Activated CD4-positive, alpha-beta T cell treated with anti-CD3 and anti-CD28 coated beads, Interleukin-2, amount 50 U/mL, for 1 hour (primary cell): ENCODE measurements around the gene RARG.

ENCODE experiments used
- DNase-seq: peaks from one replicate; pipeline ENCODE4 v3.0.0-alpha.2; 2020

RARG gene

DNA sequence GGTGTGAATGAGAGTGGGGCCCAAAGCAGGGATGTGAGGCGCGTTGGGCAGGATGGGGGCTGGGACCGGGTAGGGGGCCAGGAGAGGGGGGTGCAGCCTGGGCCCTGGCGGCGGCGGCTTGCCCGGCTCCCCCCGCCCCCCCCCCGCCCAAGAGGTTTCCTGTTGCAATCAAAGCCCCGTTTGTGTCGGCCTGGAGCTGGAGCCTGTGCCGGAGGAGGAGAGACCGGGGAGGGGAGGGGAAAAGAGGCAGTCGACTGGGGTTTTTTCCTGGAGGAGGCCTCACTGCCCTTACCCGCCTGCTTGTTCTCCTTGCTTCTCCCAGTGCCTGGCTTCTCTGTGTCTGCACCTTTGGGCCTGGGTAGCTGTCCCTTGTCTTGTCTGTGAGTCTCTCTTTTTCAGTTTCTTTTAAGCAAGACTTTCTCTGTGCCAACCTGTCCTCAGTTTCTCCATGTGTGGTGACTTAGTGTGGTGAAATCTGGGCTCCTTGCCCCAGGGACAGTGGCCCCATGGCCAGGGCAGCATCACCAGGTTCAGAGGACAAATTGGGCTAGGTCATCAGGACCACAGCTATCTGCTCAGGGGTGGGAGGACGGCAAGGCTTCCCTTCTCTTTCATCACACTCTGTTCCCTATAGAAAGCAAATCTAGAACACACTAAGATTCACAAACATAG lies 8.5 kb downstream of the RARG start:
- DNase-seq, result no peak

DNA sequence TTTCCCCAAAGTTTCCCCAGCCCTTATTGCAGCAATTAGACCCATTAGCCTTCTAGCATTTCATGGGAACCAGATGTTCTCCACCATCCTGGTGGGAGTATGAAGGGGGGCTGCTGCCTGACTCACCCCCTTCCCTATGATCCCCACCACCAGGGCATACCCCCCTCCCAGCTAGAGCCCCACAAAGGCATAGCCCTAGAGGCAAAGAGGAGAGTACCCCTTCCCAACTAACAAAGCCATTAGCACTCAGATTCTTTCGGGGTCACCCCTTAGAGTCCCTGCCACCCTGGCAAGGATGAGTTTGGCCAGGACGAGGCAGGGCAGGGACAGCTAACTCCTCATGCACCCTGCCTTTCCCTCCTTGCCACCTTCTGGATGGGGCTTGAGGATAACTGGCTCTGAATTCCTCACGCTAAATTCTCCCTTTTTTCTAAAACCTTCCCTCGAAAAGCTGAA lies 9.2 kb downstream of the RARG start:
- DNase-seq, result no peak

DNA sequence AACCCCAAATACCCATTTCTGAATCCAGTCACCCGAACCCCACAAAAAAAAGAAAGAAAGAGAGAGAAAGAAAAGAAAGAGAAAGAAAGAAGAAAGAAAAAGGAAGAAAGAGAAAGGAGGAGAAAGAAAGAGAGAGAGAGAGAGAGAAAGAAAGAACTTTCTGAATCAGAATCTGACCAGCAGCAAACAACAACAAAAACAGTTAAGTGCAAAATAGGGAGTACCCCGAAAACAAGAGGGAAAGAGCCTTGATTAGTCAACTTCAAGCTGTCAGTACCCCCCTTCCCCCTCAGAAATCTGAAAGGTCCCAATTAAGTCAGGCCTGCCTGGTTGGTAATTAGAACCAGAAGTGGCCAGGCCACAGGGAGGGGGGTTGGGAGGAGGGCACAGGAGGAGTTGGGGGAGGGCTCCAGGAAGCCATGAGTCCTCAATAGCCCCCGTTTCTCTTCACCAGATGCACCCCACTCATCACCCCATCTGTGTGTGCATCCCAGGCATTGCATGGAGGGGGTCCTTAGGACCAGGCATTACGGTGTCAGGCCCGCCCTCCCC lies 9.8 kb downstream of the RARG start:
- no peak for DNase-seq

DNA sequence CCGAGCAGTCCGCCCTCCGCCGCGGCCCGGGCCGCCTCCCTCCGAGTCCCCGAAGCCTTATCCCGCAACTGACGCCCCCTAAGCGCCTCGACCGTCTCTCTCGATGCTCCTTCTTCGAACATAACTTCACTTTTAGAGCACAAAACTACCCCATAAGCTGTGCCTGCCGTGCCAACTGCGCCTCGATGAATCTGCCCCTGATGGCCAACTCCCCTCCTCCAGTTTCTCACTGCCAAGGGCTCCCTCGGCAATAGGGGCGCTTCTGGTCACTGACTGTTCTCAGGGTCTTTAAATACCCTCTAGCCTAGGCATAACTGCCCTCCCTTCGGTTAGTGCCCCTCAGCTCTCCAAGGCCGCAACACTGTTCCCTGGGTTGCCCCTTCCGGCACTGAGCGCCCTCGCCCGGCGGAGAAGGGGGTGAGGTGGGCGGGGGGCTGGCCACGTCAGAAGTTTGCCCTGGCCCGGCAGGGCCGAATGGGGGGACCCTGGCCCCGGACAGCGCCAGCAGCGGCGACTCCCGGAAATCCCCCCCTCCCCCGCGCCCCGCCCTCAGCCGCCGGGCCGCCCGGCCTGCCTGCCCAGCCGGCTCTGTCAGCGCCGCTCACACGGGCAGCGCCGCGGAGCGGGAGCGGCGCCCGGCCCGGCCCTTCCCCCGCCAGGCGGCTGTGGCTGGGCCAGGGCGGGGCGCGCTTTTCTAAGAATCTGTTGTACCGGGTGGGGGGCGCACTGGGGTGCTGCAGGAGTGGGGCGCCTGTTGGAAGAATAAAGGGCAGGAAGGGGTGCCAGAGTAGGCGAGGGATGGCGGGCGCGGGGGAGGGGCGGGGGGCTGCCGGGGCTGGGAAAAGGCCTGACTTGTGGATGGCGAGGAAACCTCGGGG lies 10.6 kb downstream of the RARG start:
- DNase-seq, result no peak

DNA sequence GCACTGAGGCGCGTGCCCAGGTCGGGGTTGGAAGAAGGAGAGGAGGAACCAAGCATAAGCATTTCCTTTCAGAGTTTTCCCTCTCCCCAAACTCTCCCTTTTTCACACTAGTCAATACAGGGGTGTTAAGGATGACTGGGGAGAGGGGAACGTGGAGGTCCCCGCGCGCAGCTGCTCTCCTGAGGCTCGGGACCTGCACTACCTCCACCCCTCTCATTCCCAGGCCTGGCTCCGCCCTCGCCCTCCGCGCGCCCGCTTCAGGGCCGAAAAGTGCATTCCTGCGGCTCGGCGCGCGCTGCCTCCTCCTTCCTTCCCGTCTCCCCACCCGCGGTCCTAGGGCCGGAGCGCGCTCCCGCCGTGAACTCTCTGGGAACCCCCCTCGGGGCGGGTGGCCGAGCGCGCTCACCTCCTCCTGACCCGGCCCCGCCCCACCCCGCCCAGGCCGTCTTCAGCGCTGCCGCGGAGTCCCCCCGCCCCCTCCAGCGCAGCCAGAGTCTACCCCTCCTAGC lies 11.3 kb downstream of the RARG start:
- DNase-seq, result peak; percentile 64

DNA sequence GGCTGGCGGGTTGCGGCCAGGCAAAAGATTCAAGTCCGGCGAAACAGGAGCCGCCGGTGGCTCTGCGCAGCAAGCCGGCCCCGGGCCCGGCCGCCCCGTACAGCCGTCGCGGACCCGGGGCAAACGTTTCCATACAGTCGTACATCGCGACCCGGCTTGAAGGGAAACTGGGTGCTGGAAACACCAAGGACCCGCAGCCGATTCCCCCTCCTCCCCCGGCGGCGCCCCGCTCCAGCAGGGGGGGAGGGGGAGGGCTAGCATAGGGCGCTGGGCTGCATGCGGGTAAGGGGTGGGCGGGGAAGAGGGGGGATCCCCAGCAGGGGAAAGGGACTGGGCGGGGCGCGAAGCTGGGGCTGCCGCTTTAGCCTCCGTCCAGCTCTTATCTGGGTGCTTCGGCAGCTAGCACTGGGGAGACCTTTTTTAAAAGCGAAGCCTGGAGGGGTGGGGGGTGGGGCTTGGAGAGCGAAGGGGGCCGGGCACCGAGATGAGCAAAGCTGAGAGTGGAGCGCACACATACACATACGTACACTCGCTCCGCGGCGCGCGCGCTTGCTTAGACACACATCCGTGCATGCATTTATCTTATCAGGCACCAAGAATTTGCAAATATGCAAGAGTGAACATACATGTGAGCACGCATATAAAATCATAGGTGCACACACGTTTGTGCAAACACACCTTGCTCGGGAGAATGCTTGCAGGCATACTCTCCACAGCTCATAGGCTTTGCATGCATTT lies 11.9 kb downstream of the RARG start:
- peak; percentile 78 for DNase-seq

DNA sequence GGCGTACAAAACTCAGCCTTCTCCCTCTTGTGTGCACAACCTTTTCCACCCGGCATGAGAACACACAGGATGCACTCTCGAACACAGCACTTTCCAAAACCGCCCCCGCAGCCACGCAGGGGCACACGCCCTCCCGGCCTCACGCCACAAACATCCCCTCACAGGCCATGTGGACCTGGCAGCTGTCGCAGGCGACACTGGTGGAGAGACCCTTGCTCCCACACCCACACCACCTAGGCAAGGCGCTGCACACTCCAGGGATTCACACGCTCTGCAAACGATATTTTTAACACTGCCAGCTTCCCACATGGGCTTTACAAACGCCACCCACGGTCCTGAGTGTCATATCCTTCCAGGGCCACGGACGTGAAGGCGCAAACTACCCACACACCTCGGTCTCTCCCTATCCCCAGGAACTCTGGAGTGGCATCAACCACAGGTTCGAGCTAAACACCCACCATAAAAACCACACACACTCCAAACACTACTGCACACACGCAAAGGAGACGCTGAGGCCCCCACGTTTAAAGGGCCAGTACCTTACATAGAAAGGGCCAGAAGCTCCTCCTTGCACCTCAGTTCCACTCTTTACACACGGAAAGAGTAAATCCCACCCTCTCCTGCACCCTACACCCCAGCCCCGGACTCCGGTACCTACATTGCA lies 12.6 kb downstream of the RARG start:
- DNase-seq, result peak; percentile 50

DNA sequence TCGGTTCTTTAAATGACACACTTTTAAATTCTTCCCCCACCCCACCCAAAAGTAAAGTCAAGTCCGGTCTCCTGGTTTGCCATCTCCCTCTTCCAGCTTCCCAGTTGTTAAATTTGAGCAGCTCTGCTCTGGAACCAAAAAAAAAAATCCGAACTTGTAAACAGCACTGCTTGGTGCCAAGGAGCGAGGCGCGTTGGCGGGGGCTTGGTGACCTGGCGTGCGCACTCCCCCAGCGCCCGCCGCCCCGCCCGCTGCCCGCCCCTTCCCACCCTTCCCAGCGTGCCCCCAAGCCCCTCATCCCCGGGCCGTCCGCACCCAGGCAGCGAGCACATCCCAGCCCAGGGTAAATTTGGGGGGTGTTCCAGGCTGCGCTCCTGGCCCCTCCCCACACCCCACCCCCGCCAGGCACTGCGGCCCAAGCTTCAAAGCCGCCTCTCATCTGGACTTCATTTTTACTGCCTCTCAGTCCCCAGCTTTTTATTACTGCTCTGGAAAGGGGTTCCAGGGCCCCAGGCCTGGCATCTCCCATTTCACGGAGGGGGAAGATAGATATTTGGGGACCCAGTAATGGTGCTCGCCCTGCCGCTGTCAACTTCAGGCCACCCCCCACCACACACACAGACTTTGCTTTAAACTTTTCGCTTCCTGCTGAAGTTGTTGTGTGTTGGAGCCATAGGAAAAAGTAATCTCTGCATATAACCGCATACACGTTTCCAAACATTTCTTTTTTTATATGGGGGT lies 13.3 kb downstream of the RARG start:
- no peak for DNase-seq

DNA sequence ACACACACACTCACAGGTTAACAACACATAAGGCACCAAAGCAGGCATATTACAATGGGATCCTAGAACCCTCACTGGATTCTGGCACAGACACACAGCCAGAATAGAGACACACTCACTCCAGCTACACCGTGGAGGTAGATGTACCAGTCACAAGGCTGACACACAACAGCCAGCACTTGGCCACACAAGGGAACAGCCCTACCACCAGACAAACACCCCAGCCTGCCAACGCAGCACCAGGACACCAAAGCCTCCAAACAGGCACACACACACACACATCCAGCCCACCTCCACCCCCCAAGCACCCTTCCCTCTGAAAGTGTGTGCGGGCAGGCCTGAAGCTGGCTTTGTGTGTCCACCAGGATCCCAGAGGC lies 14.1 kb downstream of the RARG start:
- DNase-seq, result no peak

DNA sequence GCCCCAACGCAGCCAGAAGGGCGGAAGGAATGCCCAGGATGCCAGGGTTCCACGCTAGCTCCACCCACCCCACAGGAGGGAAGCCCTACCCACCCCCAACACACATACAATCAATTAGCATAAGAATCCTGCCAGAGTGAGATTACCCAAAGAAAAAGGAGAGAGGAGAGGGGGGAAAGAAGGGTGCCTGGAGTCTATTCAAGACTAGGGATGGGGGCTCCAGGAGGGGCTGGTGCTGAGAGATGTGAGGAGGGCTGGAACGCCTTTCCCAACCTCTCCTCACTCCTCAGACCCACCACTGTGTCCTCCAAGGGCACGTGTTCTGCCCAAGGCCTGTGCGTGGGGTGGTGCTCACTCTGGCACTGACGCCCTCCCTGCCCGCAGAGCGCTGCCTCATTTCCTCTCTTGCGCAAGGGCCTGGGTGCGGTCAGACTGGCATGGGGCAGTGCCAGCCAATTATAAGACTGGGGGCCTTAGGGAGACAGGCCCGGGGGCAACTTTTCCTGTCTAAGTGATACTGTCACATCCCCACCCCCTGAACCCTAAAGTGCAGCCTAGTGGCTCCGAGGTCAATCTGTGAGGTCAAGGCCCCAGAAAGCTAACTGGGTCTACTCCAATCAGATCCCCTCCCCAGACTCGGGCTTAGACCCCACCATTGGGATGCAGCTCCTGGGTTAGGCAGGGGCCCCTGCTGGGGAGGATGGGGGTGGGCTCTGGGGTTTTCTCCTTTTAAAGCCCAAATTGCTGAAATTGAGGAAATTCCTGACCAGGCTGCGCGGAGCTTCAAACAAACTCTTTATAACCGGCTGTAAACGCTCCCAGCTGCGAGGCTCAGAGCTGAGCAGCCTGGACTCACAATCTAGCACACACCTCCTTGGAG lies 14.7 kb downstream of the RARG start:
- DNase-seq, result no peak

DNA sequence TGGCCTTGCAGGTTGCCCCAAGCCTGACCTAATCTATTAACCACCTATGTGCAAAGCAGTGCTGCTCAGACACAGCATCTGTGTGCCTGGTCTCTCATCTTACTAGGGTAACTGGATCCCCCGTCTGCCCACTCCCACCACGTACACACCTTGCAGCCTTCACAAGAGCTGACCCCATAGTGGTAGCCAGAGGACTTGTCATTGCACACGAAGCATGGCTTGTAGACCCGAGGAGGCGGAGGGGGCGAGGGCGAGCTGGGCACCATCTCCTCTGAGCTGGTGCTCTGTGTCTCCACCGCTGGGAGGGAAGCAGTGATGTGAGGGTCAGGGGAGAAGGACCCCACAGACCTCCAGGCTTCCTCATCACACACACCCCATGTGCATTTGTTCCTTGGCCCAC lies 16.5 kb downstream of the RARG start:
- no peak for DNase-seq

DNA sequence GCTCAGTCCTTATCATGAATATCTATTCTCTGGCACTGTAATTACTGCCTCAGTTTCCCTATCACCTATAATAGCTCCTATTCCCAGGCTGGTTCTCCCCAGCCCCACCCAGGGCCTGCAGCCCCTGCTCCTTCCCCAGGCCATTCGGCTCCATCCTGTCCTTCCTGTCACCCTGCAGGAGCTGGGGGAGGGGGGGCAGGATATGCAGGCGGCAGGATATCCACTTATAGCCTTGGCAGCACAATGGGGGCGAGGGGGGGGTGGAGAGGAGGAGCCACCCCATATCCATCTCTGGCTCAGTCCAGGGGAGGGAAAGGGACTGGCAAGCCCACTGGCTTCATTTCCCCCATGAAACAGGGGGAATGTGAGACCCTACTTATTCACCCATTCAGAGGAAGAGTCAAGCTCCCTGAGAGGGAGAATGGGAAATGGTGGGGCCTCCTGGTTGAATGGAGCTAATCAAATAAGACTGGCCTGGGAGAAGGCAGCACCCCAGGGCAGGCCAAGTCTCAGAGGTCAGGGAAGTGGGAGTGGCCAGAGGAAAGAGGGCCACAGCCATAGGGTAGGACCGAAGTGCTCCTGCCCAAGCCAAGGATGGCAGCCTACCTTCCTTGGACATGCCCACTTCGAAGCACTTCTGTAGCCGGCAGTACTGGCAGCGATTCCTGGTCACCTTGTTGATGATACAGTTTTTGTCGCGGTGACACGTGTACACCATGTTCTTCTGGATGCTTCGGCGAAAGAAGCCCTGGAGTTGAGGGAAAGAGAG lies 17.1 kb downstream of the RARG start:
- no peak for DNase-seq

DNA sequence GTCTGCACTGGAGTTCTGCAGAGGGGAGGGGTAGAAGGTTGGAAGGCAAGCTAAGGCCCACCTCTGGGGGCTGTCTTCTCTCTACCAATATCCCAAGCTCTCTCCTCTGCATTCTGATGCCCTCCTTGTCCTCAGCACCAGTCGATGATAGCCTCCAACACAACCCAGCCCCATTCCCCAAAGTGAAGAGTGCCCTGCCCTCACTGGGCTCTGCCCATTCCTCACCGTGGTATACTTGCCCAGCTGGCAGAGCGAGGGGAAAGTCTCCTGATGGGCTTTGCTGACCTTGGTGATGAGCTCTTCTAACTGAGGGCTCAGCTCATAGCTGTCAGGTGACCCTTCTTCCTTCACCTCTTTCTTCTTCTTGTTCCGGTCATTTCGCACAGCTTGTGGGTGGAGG lies 17.8 kb downstream of the RARG start:
- no peak for DNase-seq

DNA sequence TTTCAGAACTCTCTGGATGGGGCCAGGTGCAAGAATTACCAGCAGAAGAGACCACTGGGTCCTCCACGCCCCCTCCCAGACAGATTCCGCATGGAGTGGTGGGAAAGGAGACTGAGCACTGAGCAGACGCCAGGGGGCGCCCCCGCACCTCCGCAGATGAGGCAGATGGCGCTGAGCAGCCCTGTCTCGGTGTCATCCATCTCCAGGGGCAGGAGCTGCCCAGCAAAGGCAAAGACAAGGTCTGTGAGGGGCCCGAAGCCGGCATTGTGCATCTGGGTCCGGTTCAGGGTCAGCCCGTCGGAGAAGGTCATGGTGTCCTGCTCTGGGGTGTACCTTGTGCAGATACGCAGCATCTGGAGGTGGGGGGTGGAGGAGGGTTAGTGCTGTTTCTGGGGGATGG lies 18.7 kb downstream of the RARG start:
- DNase-seq, result peak; percentile 86

DNA sequence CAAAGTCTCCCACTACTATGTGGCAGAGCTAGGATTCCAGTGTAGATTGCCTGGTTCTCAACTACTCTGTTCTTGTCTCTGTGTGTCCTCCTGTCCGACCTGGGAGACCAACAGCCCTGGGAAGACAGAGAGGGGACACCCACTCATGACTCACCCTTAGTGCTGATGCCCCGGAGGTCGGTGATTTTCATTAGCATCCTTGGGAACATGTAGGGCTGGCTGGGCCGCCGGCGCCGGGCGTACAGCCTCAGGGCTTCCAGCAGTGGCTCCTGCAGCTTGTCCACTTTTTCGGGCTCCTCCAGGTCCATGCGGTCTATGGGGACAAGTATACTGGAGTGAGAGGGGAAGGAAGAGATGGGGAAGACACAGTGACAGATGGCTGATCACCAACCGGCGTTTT lies 19.1 kb downstream of the RARG start:
- DNase-seq, result no peak

DNA sequence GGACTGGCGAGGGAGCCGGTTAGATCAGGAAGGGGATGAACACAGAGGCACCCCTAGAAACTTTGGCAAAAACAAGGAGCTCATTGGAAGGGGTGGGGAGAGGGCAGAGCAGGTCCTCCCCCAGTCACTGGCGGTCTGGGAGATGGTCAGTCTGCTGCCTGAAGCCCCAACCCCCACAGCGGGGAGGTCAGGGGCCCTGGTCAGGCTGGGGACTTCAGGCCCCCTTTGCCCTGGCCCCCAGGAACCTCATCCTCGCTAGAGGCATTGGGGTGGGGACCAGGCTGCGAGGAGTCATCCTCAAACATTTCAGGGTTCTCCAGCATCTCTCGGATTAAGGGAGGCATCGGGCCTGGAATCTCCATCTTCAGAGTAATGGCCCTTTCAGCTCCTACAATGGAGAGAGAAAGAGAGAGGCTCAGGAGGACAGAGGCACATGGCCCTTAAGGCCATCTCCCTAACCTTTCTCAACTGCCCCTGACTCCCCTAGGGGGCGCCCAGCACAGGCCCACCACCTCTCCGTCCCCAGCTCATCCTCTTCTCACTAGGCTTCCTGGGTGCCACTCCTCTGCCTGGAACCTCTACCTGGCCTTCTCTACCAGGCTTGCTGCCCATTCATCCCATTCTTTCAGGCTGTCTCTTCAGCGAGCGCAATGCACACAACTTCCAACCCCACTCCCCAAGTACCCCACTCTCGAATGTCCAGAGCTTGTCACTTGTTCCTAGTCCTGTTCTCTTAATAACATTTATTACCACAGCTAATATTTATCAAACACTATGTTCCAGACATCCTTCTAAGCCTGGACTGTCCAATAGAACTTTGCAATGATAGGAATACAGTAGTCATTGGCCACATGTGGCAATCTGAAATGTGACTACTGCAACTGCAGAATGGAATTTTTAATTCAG lies 20.3 kb downstream of the RARG start:
- DNase-seq, result no peak

DNA sequence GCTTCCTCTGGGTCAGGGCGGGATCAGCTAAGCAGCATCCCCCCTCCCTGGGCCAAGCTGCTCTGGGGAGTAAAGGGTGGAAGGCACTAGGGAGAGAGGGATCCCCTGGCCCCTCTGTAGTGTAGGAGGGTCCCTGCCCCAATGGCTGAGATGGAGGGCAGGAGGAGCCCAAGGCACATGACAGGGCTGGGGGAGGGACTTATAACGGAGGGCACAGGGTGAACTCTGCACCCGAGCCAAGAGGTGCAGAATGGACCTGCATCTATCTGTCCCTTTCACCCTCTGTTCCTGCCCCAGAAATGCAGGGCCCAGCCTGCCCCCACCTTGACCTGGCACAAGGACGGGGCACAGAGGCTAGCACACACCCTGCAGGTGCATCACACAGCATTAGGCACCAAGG lies 21.2 kb downstream of the RARG start:
- DNase-seq, result no peak

DNA sequence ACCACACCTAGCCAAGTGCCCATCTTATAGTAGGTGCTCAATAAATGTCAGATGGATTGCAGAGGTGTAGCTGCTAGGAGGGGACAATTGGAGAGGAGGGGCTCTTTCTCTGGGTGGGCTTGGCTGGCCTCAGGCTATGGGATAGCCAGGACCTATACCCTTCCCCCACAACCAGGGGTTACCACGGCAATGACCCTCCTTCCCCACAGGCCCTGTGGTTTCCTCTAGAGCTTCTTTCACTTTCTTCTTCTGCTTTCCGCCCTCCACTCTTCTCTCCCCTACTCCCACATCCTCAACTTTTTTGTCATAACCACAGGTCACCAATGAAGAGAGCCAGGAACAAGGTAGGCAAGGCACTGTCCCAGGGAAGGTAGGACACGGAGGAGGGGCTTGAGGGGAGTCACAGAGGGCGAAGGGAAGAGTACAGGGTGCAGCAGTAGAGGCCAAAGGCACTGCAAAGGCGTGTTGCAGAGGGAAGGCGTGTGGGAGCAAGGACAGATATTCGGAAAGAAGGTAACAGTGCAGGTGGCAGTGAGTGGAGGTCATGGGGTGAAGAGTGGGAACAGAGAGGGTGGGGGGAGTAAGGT lies 23.0 kb downstream of the RARG start:
- no peak for DNase-seq

DNA sequence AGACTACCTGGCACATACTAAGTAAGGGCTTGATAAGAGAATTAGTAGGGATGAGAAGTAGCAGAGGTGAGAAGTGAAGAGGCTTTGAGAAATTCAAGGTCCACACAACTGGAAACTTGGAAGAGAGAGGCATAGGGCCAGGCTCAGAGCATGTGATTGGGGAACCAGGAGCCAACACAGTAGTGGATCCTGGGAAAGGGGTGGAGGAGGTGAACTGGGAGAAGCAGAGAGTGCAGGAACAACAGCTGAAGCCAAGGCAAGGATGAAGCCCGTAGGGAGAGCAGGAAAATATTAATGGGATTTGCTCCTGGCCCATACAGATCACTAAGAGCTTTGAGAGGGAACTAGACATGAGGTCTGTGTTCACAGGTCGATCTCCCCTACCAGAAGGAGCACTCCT lies 23.6 kb downstream of the RARG start:
- no peak for DNase-seq
